ENCODE measurements around the gene TRABD2A.
A peak's percentile ranks its signal among the peaks of the same experiment; 100 is the strongest.

TRABD2A gene

GRCh38 chr2:84904151-84904550, 23.3 kb upstream of the TRABD2A start:
- no peak for DNase-seq (ENCODE audit: low spot score)

GRCh38 chr2:84902526-84902925, 21.6 kb upstream of the TRABD2A start:
- DNase-seq (ENCODE audit: low spot score) = no peak

GRCh38 chr2:84901593-84902120, 20.8 kb upstream of the TRABD2A start:
- peak; percentile 82 for DNase-seq (ENCODE audit: low spot score)

- no peak for DNase-seq (ENCODE audit: low spot score)
These were observed 20.1 kb upstream of the TRABD2A start for GRCh38 chr2:84900971-84901370.

GRCh38 chr2:84899304-84900204, 18.7 kb upstream of the TRABD2A start:
- DNase-seq (ENCODE audit: low spot score) = no peak

GRCh38 chr2:84897773-84898172, 16.9 kb upstream of the TRABD2A start:
- DNase-seq (ENCODE audit: low spot score) = no peak

- no peak for DNase-seq (ENCODE audit: low spot score)
These were observed 15.7 kb upstream of the TRABD2A start for GRCh38 chr2:84896567-84896966.

- peak; percentile 25 for DNase-seq (ENCODE audit: low spot score)
These were observed 14.1 kb upstream of the TRABD2A start for GRCh38 chr2:84894758-84895520.

GRCh38 chr2:84894131-84894586, 13.3 kb upstream of the TRABD2A start:
- DNase-seq (ENCODE audit: low spot score) = no peak

- no peak for DNase-seq (ENCODE audit: low spot score)
These were observed 10.6 kb upstream of the TRABD2A start for GRCh38 chr2:84891355-84892010.

GRCh38 chr2:84889332-84889731, 8.4 kb upstream of the TRABD2A start:
- no peak for DNase-seq (ENCODE audit: low spot score)

- DNase-seq (ENCODE audit: low spot score) = peak; percentile 51
These were observed 7.8 kb upstream of the TRABD2A start for GRCh38 chr2:84888401-84889276.

- DNase-seq (ENCODE audit: low spot score) = no peak
These were observed 5.9 kb upstream of the TRABD2A start for GRCh38 chr2:84886791-84887190.

- DNase-seq (ENCODE audit: low spot score) = no peak
These were observed 4.2 kb upstream of the TRABD2A start for GRCh38 chr2:84885111-84885510.

GRCh38 chr2:84884449-84884848, 3.6 kb upstream of the TRABD2A start:
- no peak for DNase-seq (ENCODE audit: low spot score)

GRCh38 chr2:84882775-84883550, 2.1 kb upstream of the TRABD2A start:
- no peak for DNase-seq (ENCODE audit: low spot score)

- DNase-seq (ENCODE audit: low spot score) = no peak
These were observed 1.5 kb upstream of the TRABD2A start for GRCh38 chr2:84882414-84882738.

GRCh38 chr2:84881581-84882413, 913 bp upstream of the TRABD2A start:
- DNase-seq (ENCODE audit: low spot score) = peak; percentile 81

- DNase-seq (ENCODE audit: low spot score) = no peak
These were observed 564 bp downstream of the TRABD2A start for GRCh38 chr2:84880395-84880644.

Data from AG08395 (cell line).